K562 (cell line): ENCODE data around the gene ADARB2. TPM values are rescaled to one million over a fixed set of nuclear protein-coding genes. Genes with fewer than 3 reads are reported as not detected.

ENCODE experiments used
- ATAC-seq: fragments of 200-7000 bp; cut with Tn5 transposase; 3 replicates; pipeline ENCODE4 v1.9.1; 2020; ENCODE audit warnings: moderate library complexity
- BruUV-seq: library from RNA; stranded (reverse); fragments of 400-500 nt; replicated peaks from 2 replicates; lab custom pipeline; 2021; lab: Mats Ljungman, UMichigan
- CTCF ChIA-PET: fragments of 300-600 bp; formaldehyde crosslinking; extraction: SDS; loops from one replicate; lab custom pipeline; 2021; ENCODE audit warnings: low intra/inter-chr PET ratio; lab: Yijun Ruan, JAX
- POLR2A ChIA-PET: fragments of 300-600, 350-650 bp; sonication (Branson Sonifier 250); formaldehyde crosslinking; extraction: SDS; loops from one replicate; lab custom pipeline; 2021; ENCODE audit warnings: antibody characterized with exemption, inconsistent platforms; lab: Yijun Ruan, JAX
- DNase-seq, 4 experiments: peaks; one replicate each; pipeline versions ENCODE4 v3.0.0 to v3.0.0-alpha.2; 2011 to 2018; ENCODE audit warnings: low spot score in 3 of 4, mixed read lengths in 3 of 4; ENCODE audit errors: extremely low read depth in 1 of 4
- FAIRE-seq: peaks from 2 replicates; lab custom pipeline; 2011; peaks lifted over from hg19 to GRCh38; lab: Jason Lieb, UNC
- H2AFZ ChIP-seq: 2 replicates; pipeline ENCODE4 v1.6.0; 2011; ENCODE audit warnings: low read depth, low read length, control low read depth, inconsistent platforms
- H3K27ac ChIP-seq: fragments of 200-600 bp; 3 replicates; pipeline ENCODE4 v1.8.0; 2011; ENCODE audit warnings: low read depth, mild to moderate bottlenecking, control low read depth, inconsistent platforms, low read length, moderate library complexity, mixed read lengths; ENCODE audit errors: extremely low read depth
- H3K27me3 ChIP-seq, 2 experiments: fragments of 300-600 bp in 1 of 2; 2 replicates in 1 of 2; 3 replicates in 1 of 2; pipeline versions ENCODE4 v1.6.0 to v1.8.0; 2011; ENCODE audit warnings: inconsistent platforms in 2 of 2, low read length in 2 of 2, mild to moderate bottlenecking in 1 of 2, mixed read lengths in 1 of 2, moderate library complexity in 1 of 2; ENCODE audit not compliant: control insufficient read depth in 2 of 2, insufficient read depth in 2 of 2
- H3K36me3 ChIP-seq: fragments of 300-600 bp; 3 replicates; pipeline ENCODE4 v1.8.0; 2011; ENCODE audit warnings: mild to moderate bottlenecking, low read length, inconsistent platforms; ENCODE audit not compliant: control insufficient read depth, insufficient read depth
- H3K4me1 ChIP-seq, 2 experiments: fragments of 200-600 bp in 1 of 2; replicated peaks in 1 of 2; 2 replicates in 1 of 2; 3 replicates in 1 of 2; pipeline versions ENCODE4 v1.5.1 to v1.8.0; 2011; ENCODE audit warnings: inconsistent platforms in 2 of 2, low read length in 2 of 2, mild to moderate bottlenecking in 1 of 2, mixed read lengths in 1 of 2, moderate library complexity in 1 of 2; ENCODE audit not compliant: control insufficient read depth in 2 of 2, insufficient read depth in 2 of 2
- H3K4me2 ChIP-seq: 2 replicates; pipeline ENCODE4 v1.6.1; 2011; ENCODE audit warnings: low read length, control low read depth, inconsistent platforms, mixed read lengths; ENCODE audit not compliant: insufficient read depth
- H3K4me3 ChIP-seq: fragments of 200-600 bp; sonication (generic), shearing (Covaris generic); 2 replicates; pipeline ENCODE4 v1.5.1; 2016; ENCODE audit warnings: control low read depth, inconsistent platforms
- H3K79me2 ChIP-seq: fragments of 200-600 bp; 3 replicates; pipeline ENCODE4 v1.8.0; 2011; ENCODE audit warnings: low read length, inconsistent platforms; ENCODE audit not compliant: control insufficient read depth, insufficient read depth
- H3K9ac ChIP-seq, 2 experiments: 2 replicates each; pipeline versions ENCODE4 v1.6.0 to v1.6.1; 2011; ENCODE audit warnings: low read depth in 2 of 2, low read length in 2 of 2, control low read depth in 1 of 2, inconsistent platforms in 1 of 2, mild to moderate bottlenecking in 1 of 2, mixed read lengths in 1 of 2; ENCODE audit not compliant: insufficient read depth in 1 of 2
- H3K9me1 ChIP-seq: one replicate; pipeline ENCODE4 v1.6.0; 2011; ENCODE audit warnings: inconsistent platforms, mild to moderate bottlenecking, low read length, moderate library complexity; ENCODE audit not compliant: control insufficient read depth, insufficient read depth
- H3K9me3 ChIP-seq: replicated peaks from 2 replicates; pipeline ENCODE4 v1.5.1; 2011; ENCODE audit warnings: low read depth, low read length, inconsistent platforms; ENCODE audit not compliant: control insufficient read depth, insufficient read depth
- H4K20me1 ChIP-seq: replicated peaks from 2 replicates; pipeline ENCODE4 v1.6.1; 2011; ENCODE audit warnings: low read length, inconsistent platforms, mixed read lengths; ENCODE audit not compliant: control insufficient read depth, insufficient read depth
- JUND ChIP-seq, 2 experiments: IDR thresholded peaks; 2 replicates in 1 of 2; 3 replicates in 1 of 2; pipeline ENCODE4 v1.6.1; 2011; ENCODE audit warnings: borderline replicate concordance in 2 of 2, low read depth in 2 of 2, low read length in 2 of 2, improper control_type of control experiment in 1 of 2, missing biosample characterization in 1 of 2, missing genetic modification characterization in 1 of 2, missing genetic modification reagents in 1 of 2
- ZNF384 ChIP-seq: IDR thresholded peaks from 2 replicates; pipeline ENCODE4 v1.6.1; 2012; ENCODE audit warnings: low read depth, low read length, improper control_type of control experiment
- ZNF57 ChIP-seq: fragments of 450-650 bp; formaldehyde crosslinking; IDR thresholded peaks from 2 replicates; pipeline ENCODE4 v1.4.0; 2020; ENCODE audit warnings: mild to moderate bottlenecking, moderate library complexity
- WGBS: fragments of 100-300 bp; shearing (Covaris generic); methylation state at CpG from one replicate; pipeline ENCODE4 v1.1.6; 2016; ENCODE audit warnings: low coverage, mixed read lengths; ENCODE audit not compliant: insufficient coverage; ENCODE audit errors: missing lambda C conversion rate; 5-methylcytosine and 5-hydroxymethylcytosine counted together
- in situ Hi-C: fragments of 300-500 bp; cut with MboI; formaldehyde crosslinking; loops from 4 replicates; pipeline ENCODE4 v1.15.0; 2018; ENCODE audit warnings: inconsistent platforms, mixed read lengths
- intact Hi-C: fragments of 100-400 bp; cut with micrococcal nuclease; formaldehyde crosslinking; loops from 2 replicates; pipeline ENCODE4 v1.14.2; 2022
- polyA plus RNA-seq, 8 experiments: library from polyadenylated mRNA; depleted of rRNA in 4 of 8; stranded (reverse) in 5 of 8; unstranded in 3 of 8; fragments of >200 nt; fragmentation: Nextera tagmentation in 2 of 8; fragmentation: Illumina TruSeq in 1 of 8; extraction: Ambion mirVana in 2 of 8; extraction: Trizol in 1 of 8; gene quantifications; 2 replicates each; pipeline versions ENCODE4 v1.2.1 to v1.2.3, GENCODE V29; 2011 to 2014; ENCODE audit warnings: inconsistent platforms in 1 of 8, missing spikeins in 1 of 8
- total RNA-seq, 7 experiments: library from RNA; depleted of rRNA in 6 of 7; stranded (reverse); fragments of >200 nt in 6 of 7; fragmentation: Illumina TruSeq in 2 of 7; extraction: Trizol in 2 of 7; gene quantifications; 2 replicates each; pipeline versions ENCODE4 v1.2.1 to v1.2.3, GENCODE V29; 2011 to 2021; ENCODE audit warnings: low replicate concordance in 1 of 7
- TF ChIP-seq, protein P1 (sequence below): fragments of 250-450 bp; sonication (Bioruptor Pico); IDR thresholded peaks from 2 replicates; pipeline ENCODE4 v1.5.0; 2021; ENCODE audit warnings: mild to moderate bottlenecking, moderate library complexity
- TF ChIP-seq, protein P2 (sequence below): fragments of 450-650 bp; formaldehyde crosslinking; IDR thresholded peaks from 2 replicates; pipeline ENCODE4 v1.4.0; 2020; ENCODE audit warnings: mild to moderate bottlenecking, mixed read lengths

Gene ADARB2
- total and polyA plus RNA-seq, 9 of the 15 experiments (the other 6 are each of a cell fraction or from before 2014, with no cell fraction given) = not detected

DNA sequence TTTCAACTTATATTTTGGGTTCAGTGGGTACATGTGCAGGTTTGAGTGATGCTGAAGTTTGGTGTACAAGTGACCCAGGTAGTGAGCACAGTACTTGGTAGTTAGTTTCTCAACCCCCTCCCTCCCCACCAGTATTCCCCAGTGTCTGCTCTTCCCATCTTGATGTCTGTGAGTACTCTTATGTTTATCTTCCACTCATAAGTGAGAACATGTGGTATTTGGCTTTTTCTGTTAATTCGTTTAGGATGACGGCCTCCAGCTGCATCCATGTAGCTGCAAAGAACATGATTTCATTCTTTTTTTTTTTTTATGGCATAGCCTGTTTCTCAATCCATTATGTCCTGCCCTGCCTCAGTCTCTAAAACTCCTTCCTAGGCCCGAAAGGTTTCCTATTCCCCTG lies 459.0 kb downstream of the ADARB2 start:
- no peaks in the 10 kb centered on the region for H3K9me1 ChIP-seq
- no peak overlapping the region for H3K27ac ChIP-seq
- H3K4me1 ChIP-seq = no peaks in the 10 kb centered on the region
- H3K36me3 ChIP-seq = no peaks in the 10 kb centered on the region
- H3K27me3 ChIP-seq = peaks cover 7 to 23% of the 10 kb centered on the region in 2 experiments; a peak in 4 of 5 replicates
- WGBS = 0% methylated on average over 3 of the region's 3 CpGs
- H3K79me2 ChIP-seq = no peaks in the 10 kb centered on the region
- no peak overlapping the region for H3K4me3 ChIP-seq
- ATAC-seq (no peak), DNase-seq (no peak), FAIRE-seq (no peak)
- ChIA-PET POLR2A (no interaction called here), CTCF (no interaction called here)
- no TSS peak for BruUV-seq
- no peak overlapping the region for H3K4me2 ChIP-seq
- in situ Hi-C loops = no loop called here
- no peak overlapping the region for H3K9ac ChIP-seq
- TF ChIP-seq, protein P1, sequence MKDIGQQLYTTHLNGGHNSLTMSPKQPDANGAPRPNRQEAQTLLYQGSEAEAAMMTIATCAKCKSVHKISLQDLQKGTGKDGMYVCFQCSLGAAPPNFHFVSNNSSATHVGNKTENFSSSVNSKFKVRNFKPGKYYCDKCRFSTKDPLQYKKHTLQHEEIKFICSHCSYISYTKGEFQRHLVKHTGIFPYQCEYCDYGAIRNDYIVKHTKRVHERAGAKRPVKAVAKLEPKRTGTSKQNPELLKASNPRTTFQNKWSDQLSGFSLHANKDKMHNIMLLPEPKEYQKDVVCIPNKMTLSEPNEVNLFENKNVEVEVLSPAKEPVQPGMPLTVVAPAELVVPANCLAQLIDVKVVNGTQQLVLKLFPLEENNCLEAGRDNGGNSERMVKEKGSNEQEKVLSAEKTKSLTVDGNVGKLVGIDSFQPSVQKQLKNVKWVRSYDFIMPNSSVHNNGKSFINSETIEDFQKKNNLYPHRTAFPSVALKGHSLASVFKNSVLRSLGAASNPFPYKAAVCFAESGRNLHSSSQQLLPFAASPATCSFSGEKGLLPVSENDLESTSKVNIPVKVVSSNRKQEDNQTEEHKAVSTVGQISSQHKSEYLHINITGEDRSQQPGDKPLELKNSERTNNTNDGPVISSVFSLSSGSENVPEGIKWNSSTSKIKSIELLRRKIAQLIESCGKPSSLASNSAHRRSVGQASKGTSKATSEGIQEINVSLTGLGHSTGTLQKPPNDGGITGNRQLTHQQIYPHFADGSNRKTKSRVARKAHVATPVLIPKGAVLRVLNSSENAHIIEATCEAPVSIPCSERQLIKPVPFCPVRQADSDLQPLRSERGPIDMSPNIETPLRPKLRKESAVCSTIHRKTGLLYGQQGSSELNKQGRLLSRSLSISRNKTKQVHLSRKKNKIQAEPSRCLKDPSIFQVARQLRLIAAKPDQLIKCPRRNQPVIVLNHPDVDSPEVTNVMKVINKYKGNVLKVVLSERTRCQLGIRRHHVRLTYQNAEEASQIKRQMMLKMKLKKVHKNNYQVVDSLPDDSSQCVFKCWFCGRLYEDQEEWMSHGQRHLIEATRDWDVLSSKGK = no peak
- TF ChIP-seq ZNF384 = no peak
- TF ChIP-seq, protein P2, sequence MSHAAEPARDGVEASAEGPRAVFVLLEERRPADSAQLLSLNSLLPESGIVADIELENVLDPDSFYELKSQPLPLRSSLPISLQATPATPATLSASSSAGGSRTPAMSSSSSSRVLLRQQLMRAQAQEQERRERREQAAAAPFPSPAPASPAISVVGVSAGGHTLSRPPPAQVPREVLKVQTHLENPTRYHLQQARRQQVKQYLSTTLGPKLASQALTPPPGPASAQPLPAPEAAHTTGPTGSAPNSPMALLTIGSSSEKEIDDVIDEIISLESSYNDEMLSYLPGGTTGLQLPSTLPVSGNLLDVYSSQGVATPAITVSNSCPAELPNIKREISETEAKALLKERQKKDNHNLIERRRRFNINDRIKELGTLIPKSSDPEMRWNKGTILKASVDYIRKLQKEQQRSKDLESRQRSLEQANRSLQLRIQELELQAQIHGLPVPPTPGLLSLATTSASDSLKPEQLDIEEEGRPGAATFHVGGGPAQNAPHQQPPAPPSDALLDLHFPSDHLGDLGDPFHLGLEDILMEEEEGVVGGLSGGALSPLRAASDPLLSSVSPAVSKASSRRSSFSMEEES (CRISPR knock-in tag) = no peak
- TF ChIP-seq JUND (IDR thresholded peaks at IDR 0.05; ENCODE audit: borderline replicate concordance, low read depth, low read length) = no peak
- no peak for TF ChIP-seq JUND (tag; IDR thresholded peaks at IDR 0.05; ENCODE audit: borderline replicate concordance, low read depth, low read length)
- no peak for TF ChIP-seq ZNF57
- intact Hi-C loops = no loop called here
- H4K20me1 ChIP-seq = peaks cover 2% of the 10 kb centered on the region; the same call in 1 of the 2 replicates
- no peak overlapping the region for H2AFZ ChIP-seq
- no peaks in the 10 kb centered on the region for H3K9me3 ChIP-seq
